Hindlimb muscle (tissue), 1 donor: ENCODE results near the gene TMEM61. TPM values are rescaled to one million over a fixed set of nuclear protein-coding genes. Genes with fewer than 3 reads are reported as not detected.
"Not testable (repeated sequence)": the region's sequence is repeated elsewhere in the genome, so short reads cannot be mapped to it uniquely, and the experiment has no call there.

Source experiments
- DNase-seq: peaks from one replicate; pipeline ENCODE4 v3.0.0-alpha.2; 2013
- polyA plus RNA-seq: library from polyadenylated mRNA; unstranded; fragments of 120-200 nt; gene quantifications from one replicate; pipeline ENCODE4 v1.2.1, GENCODE V29; 2013; ENCODE audit not compliant: insufficient read length

TMEM61 gene
- polyA plus RNA-seq, result not detected

DNA sequence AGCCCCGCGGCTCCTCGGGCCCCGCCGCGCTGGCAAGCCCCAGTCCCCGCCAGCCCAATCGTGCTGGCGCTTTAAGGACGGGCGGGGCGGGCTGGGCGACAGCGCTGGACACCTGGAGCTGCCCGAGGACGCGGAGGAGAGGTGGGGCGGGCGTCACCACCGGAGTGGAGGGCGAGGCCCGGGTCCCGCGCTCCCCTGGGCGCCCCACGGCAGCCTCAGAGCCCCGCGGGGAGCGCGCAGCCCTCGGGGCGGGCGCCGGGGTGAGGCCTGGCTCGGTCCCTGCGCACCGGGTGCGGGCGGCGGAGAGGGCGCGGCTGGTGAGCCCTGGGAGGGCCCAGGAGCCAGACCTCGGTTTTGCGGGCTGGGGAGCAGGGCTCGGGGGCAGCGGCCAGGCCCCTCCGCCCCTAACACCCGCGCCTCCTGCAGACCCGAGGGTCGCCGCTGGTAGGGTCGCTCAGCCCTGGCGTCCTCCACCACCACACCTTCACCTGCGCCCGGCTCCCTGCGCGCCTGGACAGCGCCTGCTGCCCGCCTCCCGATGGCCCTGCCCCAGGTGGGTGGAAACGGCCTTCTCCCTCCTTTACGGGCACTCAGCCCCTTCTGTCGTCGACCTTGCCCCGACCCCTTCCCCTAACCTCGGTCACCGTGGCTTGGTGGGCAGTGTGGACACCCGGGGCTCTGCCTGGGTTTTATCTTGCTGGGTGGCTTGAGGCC is at the start of gene TMEM61:
TSS of gene TMEM61 (plus strand) at position 101 of the 714 bp plus-strand sequence. CDS start at position 539, 438 bp downstream.
- DNase-seq, result no peak

DNA sequence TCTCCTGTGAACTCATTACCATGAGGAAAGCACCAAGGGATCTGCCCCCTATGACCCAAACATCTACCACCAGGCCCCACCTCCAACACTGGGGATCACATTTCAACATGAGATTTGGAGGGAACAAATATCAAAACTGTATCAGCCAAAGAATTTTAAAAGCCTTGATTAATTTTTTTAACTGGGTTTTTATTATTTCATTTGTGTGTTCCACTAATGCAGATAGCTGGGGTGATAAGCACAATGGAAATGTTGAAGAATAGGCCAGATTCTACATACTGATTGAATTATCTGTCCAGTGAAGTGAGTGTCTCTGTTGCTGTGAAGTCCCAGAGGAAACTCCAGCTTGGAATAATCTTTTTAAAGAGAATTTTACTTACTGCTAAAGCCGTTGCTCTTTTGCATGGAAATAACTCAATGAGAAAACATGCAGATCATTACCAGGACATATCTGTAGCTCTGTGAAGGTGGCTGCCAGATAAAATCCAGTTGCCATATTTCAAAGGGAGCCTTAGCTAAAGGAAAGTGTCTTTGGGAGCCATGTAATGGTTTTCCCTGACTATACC is 49.1 kb upstream of the TMEM61 start:
- no peak for DNase-seq

DNA sequence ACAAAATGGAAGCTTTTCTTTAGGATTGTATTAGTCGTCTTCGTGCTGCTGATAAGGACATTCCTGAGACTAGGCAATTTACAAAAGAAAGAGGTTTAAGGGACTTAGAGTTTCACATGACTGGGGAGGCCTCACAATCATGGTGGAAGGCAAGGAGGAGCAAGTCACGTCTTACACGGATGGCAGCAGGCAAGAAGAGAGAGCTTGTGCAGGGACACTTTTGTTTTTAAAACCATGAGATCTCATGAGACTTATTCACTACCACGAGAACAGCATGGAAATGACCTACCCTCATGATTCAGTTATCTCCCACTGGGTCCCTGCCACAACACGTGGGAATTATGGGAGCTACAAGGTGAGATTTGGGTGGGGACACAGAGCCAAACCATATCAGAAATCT is 46.3 kb upstream of the TMEM61 start:
- not testable (repeated sequence) for DNase-seq

DNA sequence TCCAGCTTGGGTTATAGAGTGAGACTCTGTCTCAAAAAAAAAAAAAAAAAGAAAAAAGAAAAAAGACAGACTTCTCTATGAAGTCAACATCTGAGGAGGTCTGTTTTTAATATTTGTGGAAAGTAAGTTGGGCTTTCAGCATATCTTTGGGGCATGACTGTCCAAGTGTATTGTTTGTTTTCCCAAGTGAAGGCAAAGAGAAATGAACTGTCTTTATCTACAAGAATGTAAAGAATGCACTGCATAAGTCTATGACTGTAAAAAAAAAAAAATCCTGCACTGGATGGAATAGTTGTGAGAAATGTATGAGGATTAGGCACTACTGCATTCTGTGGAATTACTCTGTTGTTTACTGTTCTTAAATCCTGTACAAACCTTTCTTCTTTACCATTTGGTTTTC is 45.6 kb upstream of the TMEM61 start:
- no peak for DNase-seq

DNA sequence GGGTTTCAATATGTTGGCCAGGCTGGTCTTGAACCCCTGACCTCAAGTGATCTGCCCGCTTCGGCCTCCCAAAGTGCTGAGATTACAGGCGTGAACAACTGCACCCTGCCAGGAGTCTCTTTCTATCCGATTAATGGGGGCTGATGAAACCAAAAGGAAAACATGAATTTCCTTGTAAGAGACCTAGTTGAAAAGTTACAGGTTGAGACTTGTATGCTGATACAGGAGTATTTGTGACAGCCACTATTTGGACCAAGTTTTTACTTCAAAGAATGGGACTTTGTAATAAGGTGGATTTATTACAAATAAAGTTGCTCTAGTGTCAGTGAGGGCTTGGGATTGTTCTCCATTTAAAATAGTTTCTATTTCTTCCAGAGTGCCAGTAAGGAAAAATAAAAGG is 43.6 kb upstream of the TMEM61 start:
- no peak for DNase-seq

DNA sequence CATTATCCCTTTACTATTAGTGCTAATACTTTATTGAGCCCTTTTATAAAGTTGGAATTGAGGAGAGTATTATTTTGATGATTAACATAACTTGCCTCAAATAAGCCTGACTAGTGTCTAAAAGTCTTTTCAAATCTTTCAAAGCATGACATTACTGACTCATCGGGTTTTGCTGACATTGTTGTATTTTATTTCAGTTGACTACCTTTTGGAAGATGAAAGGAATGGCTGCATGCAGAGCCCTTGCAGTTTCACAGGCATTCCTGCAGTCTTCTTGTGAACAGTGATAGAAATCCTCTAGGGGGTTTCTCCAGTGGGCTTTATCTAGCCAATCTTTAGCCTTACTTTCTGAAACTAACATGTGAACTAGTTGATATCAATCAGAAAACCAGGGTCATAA is 43.0 kb upstream of the TMEM61 start:
- no peak for DNase-seq

DNA sequence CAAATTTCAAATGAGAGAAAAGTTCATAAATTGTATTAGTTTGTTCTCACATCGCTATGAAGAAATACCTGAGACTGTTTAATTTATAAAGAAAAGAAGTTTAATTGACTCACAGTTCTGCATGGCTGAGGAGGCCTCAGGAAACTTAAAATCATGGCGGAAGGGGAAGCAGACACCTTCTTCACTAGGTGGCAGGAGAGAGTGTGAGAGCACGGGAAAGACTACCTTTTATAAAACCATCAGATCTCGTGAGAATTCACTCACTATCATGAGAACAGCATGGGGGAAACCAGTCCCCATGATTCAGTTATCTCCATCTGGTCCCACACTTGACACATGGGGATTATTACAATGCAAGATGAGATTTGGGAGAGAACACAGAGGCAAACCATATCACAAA is 41.5 kb upstream of the TMEM61 start:
- DNase-seq, result not testable (repeated sequence)

DNA sequence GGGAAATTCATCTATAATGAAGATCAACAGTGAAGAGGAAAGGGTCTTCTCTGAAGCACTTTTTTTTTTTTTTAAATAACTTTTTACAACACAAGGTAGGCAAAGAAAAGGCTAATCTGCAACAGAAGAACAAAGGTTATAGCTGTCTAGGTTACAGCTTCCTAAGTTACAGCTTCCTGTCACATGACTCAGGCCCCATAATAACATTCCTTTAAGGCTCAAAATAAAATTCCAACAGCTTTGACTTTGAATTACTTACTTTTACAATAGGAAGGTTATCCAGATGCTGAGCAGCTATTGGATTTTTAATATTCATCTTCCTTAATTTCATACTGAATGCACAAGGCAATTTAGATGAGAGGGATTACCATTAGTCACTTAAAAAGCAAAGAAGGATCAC is 40.4 kb upstream of the TMEM61 start:
- no peak for DNase-seq

DNA sequence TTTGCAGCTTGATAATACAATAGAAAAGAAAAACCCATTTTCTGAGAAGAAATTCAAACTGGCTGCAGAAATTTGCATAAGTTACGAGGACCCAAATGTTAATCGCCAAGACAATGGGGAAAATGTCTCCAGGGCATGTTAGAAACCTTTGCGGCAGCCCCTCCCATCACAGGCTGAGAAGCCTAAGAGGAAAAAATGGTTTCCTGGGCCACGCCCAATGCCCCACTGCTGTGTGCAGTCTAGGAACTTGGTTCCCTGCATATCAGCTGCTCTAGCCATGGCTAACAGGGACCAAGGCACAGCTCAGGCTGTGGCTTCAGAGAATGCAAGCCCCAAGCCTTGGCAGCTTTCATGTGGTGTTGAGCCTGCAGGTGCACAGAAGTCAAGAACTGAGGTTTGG is 37.5 kb upstream of the TMEM61 start:
- no peak for DNase-seq

DNA sequence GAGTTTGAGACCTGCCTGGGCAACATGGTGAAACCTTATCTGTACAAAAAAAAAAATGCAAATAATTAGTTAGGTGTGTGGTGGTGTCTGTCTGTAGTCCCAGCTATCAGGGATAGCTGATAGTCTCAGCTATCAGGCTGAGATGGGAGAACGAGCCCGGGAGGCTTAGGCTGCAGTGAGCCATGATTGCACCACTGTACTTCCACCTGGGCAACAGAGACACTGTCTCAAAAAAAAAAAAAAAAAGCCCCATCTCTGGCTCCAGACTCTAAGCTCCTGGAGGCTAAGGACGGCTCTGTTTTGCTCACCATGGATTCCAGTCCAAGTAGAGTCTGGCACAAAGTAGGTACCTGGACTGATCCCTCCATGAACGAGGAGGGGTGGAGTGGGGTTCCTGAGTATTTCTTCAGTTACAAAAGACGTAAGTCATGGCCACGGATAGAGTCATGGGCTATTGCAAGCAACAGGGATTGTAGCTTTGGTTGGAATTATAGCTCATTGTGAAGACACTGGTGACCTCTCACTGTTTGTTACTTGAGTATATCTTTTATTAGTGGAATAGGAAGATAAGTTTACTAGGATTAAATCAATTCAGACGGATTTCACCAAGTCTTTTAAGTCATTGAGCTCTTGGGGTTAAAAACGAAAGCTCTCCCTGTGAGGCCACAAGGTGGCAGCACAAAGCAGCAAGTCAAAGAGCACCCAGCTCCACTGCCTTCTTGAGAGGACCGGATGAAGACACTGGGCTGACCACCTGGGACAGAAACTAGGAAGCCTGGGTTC is 35.6 kb upstream of the TMEM61 start:
- DNase-seq, result peak; percentile 69

DNA sequence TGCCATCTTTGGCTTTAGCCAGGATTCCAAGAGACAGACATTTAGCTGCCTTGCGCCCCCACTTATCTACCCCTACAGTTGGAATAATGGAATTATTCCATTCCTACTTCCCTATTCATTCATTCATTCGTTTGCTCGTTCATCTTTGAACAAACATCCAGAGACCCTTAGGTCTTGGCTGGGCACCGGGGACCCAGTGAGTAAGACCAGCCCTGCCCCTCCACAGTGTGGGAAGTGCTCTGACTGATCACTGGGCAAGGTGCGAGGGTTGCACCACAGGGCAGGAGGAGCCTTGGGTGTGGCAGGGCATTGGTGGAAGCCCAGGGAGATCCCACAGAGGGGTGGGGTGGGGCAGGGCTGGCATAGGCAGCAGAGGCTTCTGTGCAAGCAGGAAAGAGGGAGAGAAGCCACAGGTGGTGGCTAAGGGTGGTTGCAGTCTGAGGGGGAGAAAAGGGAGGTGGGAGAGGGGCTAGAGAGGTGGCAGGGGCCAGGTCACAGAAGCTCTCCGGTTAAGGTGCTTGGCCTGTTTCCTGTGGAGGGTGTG is 35.0 kb upstream of the TMEM61 start:
- DNase-seq, result no peak

DNA sequence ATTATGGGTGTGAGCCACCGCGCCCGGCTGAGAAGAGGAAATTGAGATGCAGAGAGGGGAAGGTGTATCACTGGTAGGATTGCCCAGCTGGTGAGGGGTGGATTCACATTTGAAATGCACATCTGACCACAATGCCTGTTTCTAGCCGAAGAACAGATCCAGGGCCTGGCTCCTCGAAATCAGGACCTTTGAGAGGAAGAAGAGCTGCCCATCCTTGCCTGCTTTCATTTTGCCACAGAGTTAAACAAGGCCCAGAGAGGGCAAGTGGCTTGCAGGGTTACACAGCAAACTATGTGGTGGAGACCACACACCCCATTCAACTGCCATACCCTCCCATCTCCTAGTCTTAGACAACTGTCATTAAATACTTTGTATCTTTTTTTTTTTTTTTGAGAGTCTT is 32.9 kb upstream of the TMEM61 start:
- no peak for DNase-seq

DNA sequence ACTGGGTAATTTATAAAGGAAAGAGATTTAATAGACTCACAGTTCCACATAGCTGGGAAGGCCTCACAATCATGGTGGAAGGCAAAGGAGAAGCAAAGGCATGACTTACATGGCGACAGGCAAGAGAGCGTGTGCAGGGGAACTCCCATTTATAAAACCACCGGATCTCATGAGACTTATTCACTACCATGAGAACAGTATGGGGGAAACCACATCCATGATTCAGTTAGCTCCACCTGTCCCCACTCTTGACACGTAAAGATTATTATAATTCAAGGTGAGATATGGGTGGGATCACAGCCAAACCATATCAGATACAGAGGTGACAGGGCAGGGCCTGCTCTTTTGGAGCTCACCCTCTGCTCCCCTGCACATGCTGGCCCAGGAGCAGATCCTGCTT is 31.4 kb upstream of the TMEM61 start:
- DNase-seq, result no peak

DNA sequence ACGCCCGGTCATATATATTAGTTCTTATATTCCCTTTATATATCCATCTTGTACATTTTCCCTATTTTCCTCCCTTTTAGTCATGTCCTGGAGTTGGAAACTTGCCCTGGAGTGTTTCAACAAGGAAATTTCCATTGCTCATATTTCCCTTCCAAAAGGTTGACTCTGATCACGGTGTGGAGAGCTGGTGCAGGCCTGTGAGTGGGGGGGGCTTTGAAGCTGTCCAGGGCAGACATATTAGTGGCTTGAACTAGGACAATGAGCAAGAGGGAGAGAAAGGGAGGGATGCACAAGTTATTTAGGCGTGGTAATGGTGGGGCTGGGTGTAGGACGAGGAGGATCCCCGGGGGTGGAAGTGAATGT is 30.4 kb upstream of the TMEM61 start:
- peak; percentile 67 for DNase-seq

DNA sequence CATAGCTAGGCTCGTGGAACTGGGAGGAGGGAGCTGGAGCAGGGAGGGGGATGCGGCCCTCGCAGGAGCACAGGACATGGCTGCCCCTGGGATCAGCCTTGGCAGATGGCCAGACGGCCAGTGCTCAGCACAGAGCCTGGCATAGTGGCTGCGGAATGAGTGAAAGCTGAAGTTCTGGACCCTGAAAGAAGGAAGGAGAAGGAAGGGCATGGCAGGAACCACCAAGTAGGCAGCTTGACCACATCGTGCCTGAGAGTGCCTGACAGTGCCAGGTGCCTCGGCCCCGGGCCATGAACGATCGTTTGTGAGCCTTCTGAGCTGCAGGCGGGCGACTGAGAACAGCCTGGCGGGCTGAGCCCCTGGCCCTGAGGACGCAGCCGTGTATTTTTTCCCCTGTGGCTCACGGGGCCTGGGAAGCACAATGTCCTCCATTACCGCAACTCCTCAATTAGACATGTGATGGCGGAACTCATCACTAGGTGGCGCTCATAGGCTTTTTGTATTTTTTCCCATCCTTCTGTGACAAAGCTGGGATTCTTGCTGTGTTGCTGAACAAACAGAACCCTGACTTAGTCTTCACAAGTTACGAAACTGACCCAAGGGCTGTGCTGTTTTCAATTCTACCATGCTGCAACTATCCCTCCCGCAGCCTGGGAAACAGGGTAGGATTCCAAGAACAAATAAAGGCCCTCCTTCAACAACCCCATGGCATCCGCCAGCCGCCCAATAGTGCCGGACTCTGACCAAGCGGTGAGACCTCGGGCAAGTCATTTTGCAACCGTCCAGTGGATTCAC is 29.9 kb upstream of the TMEM61 start:
- DNase-seq, result peak; percentile 83

DNA sequence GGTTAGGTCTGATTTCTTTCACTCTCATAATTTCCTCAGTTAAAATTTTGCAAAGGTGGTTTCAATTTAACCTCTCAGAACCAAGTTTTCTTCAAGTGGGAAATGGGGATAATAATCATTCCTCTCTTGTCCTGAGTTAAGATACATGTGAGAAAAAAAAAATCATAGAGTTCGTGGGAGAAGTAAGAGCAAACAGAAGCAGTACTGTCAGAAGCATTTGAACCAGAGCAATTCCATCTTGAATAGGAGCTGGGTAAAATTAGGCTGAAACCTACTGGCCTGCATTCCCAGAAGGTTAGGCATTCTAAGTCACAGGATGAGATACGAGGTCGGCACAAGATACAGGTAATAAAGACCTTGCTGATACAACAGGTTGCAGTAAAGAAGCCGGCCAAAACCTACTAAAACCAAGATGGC is 28.6 kb upstream of the TMEM61 start:
- no peak for DNase-seq

DNA sequence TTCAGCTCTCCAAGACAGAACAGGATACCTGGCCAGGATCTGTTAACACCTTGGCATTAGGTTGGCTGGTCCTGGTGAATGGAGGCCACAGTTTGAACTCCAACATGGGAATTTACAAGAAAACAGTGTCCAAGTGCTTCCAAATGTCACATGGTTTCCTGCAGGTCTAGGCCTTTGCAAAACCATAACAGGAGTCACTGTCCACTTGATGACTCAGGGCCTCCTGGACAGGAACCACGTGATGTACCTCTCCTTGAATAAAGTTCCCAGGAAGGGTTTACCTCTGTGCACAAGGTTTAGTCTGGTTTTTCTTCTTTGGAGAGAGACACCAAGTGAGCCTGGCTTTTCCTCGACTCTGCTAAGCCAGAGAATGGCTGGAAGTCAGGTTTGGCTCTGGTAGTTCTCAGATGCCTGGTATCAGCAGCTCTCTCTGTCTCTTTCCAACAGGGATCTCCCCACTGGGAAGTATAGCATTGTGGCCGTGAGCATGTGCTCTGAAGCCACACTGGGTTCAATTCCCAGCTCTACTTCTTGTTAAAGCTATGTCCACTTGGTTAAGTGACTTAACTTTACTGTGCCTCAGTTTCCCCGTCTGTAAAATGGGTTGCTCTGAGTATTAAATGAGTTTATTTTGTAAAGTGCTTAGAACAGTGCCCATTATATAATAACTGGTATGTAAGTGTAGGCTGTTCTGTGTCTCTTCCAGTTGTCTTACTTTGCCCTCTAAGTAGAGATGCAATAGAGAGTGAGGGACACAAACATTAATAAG is 27.3 kb upstream of the TMEM61 start:
- no peak for DNase-seq

DNA sequence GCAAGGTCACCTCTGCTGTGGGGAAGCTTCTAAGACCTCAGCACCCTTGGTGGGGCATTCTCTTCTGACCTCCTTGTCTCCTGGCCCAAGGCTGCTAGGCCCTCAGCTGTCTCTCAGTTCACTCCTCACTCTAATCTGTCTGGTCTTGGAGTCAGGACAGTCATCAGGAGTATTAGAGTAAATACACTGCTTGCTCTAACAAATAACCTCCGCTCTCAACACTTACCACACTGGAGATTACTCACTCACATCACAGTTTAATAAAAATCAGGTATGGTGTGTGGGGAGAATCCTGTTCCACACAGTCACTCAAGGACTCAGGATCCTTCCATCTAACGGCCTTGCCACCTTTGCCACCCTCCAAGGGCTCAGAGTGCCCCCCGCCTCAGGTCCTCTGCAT is 26.6 kb upstream of the TMEM61 start:
- no peak for DNase-seq

DNA sequence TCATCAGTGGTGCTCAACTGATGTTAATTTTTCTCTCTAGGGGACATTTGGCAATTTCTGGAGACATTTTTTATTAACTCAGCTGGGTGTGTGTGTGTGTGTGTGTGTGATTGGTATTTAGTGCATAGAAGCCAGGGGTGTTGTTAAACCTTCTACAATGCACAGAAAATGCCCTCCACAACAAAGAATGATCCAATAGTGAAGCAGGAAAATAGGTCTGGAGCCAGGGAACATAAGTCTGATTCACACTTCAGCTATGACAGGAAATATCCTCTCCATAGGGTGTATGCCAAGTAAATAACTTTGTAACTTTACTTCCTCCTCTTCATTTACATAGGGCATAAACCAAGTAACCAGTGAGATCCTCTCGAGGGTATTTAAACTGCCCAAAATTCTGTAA is 25.1 kb upstream of the TMEM61 start:
- no peak for DNase-seq

DNA sequence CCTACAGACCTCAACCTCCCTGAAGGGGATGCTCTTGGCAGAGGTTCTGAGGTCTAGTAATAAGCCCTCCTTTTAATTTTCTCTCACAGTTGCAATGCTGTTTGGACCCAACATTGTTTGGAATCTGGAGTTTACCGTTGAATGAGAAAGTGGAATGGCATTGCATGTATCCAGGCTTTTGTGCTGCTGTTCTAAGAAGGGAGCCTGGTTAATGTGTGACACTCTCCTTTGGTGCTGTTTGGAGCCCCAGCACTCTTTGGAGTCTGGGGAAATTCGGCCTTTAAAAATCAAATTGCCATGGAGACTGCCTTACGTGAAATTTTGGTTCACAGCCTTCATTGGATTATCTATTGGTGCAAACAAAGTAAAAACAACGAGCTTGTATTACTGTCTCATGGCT is 23.7 kb upstream of the TMEM61 start:
- no peak for DNase-seq

DNA sequence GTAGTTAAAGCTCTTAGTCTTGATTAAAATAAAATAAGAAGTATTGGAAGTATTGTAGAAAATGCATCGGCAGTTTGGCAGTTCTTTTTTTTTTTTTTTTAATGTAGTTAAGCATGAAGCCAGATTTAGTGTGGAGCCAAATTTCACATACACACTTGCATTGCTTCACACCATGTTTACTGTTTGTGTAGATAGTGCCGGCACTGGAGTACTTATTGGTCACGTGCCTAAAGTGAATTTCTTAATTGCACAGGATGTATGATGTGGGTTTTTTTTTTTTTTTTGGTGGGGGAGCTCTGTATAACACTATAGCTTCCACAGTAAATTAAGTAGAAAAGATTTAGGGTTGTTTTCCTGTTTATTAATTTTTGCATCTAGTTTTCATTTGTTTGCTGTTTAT is 21.2 kb upstream of the TMEM61 start:
- no peak for DNase-seq
